Activated CD4-positive, alpha-beta T cell treated with anti-CD3 and anti-CD28 coated beads, Interleukin-2, amount 10 ng/mL, durations not matched to agents 24 days and 14 days (primary cell): ENCODE results near the gene CDC42BPB. TPM values are rescaled to one million over a fixed set of nuclear protein-coding genes. Genes with fewer than 3 reads are reported as not detected.

Experiments
- DNase-seq: peaks from one replicate; pipeline ENCODE4 v3.0.0; 2022
- H3K27ac Mint-ChIP-seq: one replicate; pipeline ENCODE4 v1.8.0; 2022; ENCODE audit warnings: mild to moderate bottlenecking, mixed read lengths
- H3K27me3 Mint-ChIP-seq: one replicate; pipeline ENCODE4 v1.8.0; 2022; ENCODE audit warnings: mixed read lengths
- H3K36me3 Mint-ChIP-seq: one replicate; pipeline ENCODE4 v1.8.0; 2022; ENCODE audit warnings: low read depth, mild to moderate bottlenecking, mixed read lengths
- H3K4me1 Mint-ChIP-seq: one replicate; pipeline ENCODE4 v1.8.0; 2021; ENCODE audit warnings: mixed read lengths
- H3K4me3 Mint-ChIP-seq: one replicate; pipeline ENCODE4 v1.8.0; 2022; ENCODE audit warnings: mild to moderate bottlenecking, moderate library complexity, mixed read lengths
- H3K9me3 Mint-ChIP-seq: one replicate; pipeline ENCODE4 v1.8.0; 2021; ENCODE audit warnings: mixed read lengths
- intact Hi-C: fragments of 100-400 bp; cut with micrococcal nuclease; formaldehyde crosslinking; loops from one replicate; pipeline ENCODE4 v1.15.1; 2023
- total RNA-seq: library from RNA; stranded (reverse); gene quantifications from 2 replicates; pipeline ENCODE4 v1.2.3, GENCODE V29; 2022

CDC42BPB gene
- total RNA-seq, 1 donor from 2014 or later = 1.7 TPM

DNA sequence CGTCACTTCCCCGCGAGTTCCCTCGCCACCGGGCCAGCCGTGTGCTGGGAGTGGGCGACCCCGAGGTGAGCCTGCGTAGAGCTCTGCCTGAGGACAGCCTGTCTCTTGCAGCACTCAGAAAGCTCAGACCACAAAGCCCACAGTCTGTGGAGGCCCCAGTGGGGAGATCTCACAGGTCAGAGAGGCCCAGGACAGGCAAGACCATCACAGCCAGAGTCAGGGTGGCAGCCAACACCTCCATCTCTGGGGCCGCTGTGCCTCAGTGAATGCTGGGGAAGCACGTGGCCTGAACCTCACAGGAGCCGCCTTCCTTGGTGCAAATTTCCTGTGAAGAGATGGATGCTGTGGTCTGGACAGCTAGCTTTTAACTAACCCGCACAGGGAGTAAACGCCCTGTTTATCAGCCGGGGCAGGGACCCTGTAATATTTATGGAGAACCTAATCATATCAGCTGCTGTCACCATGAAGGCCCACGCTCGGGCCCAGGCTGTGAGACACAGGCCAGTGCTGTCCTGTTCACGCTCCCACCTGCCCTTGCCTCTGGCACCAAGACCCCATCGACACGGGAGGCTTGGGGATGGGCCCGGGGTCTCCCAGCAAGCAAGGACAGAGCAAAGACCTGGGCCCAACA is 56.9 kb downstream of the CDC42BPB start:
- Mint-ChIP-seq H3K4me3 (no peak overlapping the region), H3K27ac (no peak overlapping the region), H3K27me3 (no peaks in the 10 kb centered on the region), H3K36me3 (no peaks in the 10 kb centered on the region), H3K4me1 (no peaks in the 10 kb centered on the region), H3K9me3 (no peaks in the 10 kb centered on the region)
- DNase-seq = no peak
- intact Hi-C loops = no loop called here

GRCh38 chr14:102999227-102999895 is 58.0 kb downstream of the CDC42BPB start:
- H3K36me3 Mint-ChIP-seq = no peaks in the 10 kb centered on the region
- H3K27ac Mint-ChIP-seq = no peak overlapping the region
- H3K9me3 Mint-ChIP-seq = no peaks in the 10 kb centered on the region
- intact Hi-C loops = no loop called here
- no peaks in the 10 kb centered on the region for H3K27me3 Mint-ChIP-seq
- H3K4me3 Mint-ChIP-seq = no peak overlapping the region
- H3K4me1 Mint-ChIP-seq = no peaks in the 10 kb centered on the region
- no peak for DNase-seq

GRCh38 chr14:102998393-102998792 is 59.0 kb downstream of the CDC42BPB start:
- no peaks in the 10 kb centered on the region for H3K9me3 Mint-ChIP-seq
- DNase-seq = no peak
- intact Hi-C loops = no loop called here
- H3K27me3 Mint-ChIP-seq = no peaks in the 10 kb centered on the region
- H3K4me3 Mint-ChIP-seq = no peak overlapping the region
- no peaks in the 10 kb centered on the region for H3K4me1 Mint-ChIP-seq
- H3K36me3 Mint-ChIP-seq = no peaks in the 10 kb centered on the region
- no peak overlapping the region for H3K27ac Mint-ChIP-seq

GRCh38 chr14:102996941-102997340 is 60.4 kb downstream of the CDC42BPB start:
- Mint-ChIP-seq H3K4me1 (no peaks in the 10 kb centered on the region), H3K4me3 (no peak overlapping the region), H3K27ac (no peak overlapping the region), H3K9me3 (no peaks in the 10 kb centered on the region), H3K36me3 (no peaks in the 10 kb centered on the region), H3K27me3 (no peaks in the 10 kb centered on the region)
- DNase-seq = no peak
- intact Hi-C loops = no loop called here

DNA sequence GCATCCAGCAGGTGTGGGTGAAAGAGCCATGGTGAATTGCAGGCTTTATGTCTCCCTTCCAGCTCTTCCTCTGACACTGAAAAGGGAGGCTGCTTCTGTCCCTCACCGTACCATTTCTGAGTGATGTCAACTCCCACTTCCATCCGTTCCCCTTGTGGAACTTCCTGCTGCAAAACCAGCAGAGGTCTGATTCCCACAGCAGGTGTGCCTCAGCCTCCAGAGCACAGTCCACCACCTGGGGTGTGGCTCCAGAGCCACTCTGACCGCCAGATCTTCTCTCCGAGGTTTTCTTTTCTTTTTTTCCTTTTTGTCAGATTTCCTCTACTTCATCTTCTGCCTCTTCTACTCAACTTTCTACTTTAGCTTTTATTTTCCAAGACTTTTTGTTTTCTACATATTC is 62.7 kb downstream of the CDC42BPB start:
- H3K4me3 Mint-ChIP-seq = no peak overlapping the region
- H3K4me1 Mint-ChIP-seq = no peaks in the 10 kb centered on the region
- H3K27ac Mint-ChIP-seq = no peak overlapping the region
- intact Hi-C loops = no loop called here
- H3K36me3 Mint-ChIP-seq = no peaks in the 10 kb centered on the region
- no peak for DNase-seq
- H3K9me3 Mint-ChIP-seq = no peaks in the 10 kb centered on the region
- no peaks in the 10 kb centered on the region for H3K27me3 Mint-ChIP-seq

DNA sequence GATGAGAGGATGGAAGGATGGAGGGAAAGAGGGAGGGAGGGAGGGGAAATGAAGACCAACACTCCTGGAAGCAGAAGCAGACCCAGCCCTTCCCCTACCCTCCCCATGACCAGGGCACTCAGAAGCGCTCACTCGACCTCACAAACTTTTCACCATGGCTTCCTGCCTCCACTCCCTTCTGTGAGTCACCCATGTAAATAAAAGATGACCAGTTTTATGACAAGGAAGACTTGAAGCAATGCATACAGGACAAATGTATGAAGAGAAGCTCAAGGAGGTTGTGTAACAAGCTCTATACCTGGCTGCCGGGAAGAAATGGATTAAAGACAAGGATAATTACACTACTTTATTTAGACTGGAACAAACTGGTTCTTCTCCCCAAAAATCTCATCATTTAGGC is 63.8 kb downstream of the CDC42BPB start:
- Mint-ChIP-seq H3K4me1 (no peaks in the 10 kb centered on the region), H3K27ac (no peak overlapping the region), H3K36me3 (no peaks in the 10 kb centered on the region), H3K27me3 (no peaks in the 10 kb centered on the region), H3K4me3 (no peak overlapping the region), H3K9me3 (peaks cover 1% of the 10 kb centered on the region)
- intact Hi-C loops = no loop called here
- DNase-seq = no peak

- H3K4me1 Mint-ChIP-seq = no peaks in the 10 kb centered on the region
These were observed 66.0 kb downstream of the CDC42BPB start for GRCh38 chr14:102991376-102991775.

DNA sequence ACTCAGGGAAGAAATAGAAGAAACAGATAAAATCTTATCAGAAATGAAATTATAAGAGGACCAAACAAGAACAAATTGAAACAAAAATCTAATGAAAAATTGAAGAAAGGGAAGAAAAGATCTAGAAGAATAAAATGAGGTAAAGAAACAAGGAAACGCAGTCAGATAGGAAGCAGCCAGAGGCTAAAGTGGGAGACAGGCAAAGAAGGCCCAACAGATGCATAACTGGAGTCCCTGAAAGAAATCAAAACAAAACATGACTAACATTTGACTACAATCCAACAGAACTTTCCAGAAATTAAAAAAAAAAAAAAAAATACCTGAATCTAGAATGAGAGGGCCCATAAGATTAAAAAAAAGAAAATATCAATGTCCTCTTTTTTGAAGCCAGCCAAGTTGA is 69.3 kb downstream of the CDC42BPB start:
- peaks cover 23% of the 10 kb centered on the region for H3K9me3 Mint-ChIP-seq
- no peaks in the 10 kb centered on the region for H3K27me3 Mint-ChIP-seq
- H3K4me1 Mint-ChIP-seq = no peaks in the 10 kb centered on the region
- peaks cover 3% of the 10 kb centered on the region for H3K36me3 Mint-ChIP-seq
- intact Hi-C loops = no loop called here
- no peak overlapping the region for H3K4me3 Mint-ChIP-seq
- DNase-seq = no peak
- no peak overlapping the region for H3K27ac Mint-ChIP-seq

More at GRCh38 chr14:102991376-102991775, 66.0 kb downstream of the CDC42BPB start:
- intact Hi-C loops = no loop called here
- H3K27me3 Mint-ChIP-seq = no peaks in the 10 kb centered on the region
- H3K27ac Mint-ChIP-seq = no peak overlapping the region
- H3K36me3 Mint-ChIP-seq = peaks cover 3% of the 10 kb centered on the region
- peaks cover 20% of the 10 kb centered on the region for H3K9me3 Mint-ChIP-seq
- no peak overlapping the region for H3K4me3 Mint-ChIP-seq
- no peak for DNase-seq

DNA sequence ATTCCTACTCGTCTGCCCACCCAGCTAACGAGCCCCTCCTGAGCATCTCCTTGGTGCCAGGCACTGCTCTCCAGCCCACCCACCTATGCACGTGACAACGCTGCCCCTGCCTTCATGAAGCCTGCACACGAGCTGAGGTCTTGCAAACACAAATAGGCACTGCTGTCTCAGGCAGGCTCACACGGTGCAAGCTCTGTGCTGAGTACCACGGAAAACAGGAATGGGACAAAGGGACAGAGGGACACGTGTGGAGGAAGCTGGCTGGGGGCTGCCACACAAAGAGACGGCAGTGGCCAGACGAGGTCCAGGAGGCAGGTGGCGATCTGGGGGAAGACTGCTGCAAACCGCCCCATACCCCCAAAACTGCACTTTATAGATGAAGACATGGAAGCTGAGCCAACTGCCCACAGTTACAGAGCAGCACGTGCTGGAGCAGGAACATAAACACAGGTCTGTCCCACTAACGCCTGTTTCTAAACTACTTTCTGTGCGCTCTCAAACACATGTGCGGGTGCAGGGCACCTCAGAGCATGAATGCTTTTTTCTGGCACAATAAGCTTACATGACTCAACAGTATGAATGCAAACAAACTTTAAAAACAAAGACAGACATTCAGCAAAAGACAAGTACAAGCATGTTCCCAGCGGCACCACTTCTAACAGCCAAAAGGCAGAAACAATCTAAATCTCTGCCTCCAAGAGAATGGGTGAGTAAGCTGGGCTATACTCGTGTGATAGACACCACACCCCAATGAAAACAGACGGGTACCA is 70.4 kb downstream of the CDC42BPB start:
- Mint-ChIP-seq H3K36me3 (peaks cover 3% of the 10 kb centered on the region), H3K27ac (no peak overlapping the region), H3K4me1 (no peaks in the 10 kb centered on the region), H3K4me3 (no peak overlapping the region), H3K27me3 (no peaks in the 10 kb centered on the region), H3K9me3 (peaks cover 23% of the 10 kb centered on the region)
- intact Hi-C loops = no loop called here
- DNase-seq = no peak

DNA sequence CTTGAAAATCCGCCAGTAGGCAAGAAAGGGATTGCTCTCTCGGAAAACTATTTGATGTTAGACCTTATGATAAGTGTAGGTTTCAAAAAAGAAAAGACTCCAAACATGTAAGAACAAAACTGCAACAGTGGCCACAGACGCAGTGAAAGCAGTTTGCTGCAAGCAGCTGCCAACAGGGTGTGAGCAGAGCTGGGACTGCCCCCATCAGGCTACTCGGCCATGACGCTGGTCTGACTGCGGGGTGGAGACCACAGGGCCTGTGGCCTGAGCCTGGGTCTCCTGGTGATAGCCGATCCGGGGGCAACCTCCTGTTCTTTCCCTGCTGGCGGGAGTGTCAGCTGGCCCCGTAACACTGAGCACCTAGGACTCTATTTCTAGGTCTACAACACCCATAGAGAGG is 71.7 kb downstream of the CDC42BPB start:
- peaks cover 23% of the 10 kb centered on the region for H3K9me3 Mint-ChIP-seq
- H3K4me1 Mint-ChIP-seq = no peaks in the 10 kb centered on the region
- no peak overlapping the region for H3K27ac Mint-ChIP-seq
- peaks cover 3% of the 10 kb centered on the region for H3K36me3 Mint-ChIP-seq
- no peak overlapping the region for H3K4me3 Mint-ChIP-seq
- intact Hi-C loops = no loop called here
- DNase-seq = no peak
- H3K27me3 Mint-ChIP-seq = no peaks in the 10 kb centered on the region

GRCh38 chr14:102984336-102985102 is 72.8 kb downstream of the CDC42BPB start:
- DNase-seq = no peak
- Mint-ChIP-seq H3K4me3 (no peak overlapping the region), H3K9me3 (peaks cover 23% of the 10 kb centered on the region), H3K27me3 (no peaks in the 10 kb centered on the region), H3K36me3 (peaks cover 3% of the 10 kb centered on the region), H3K4me1 (no peaks in the 10 kb centered on the region), H3K27ac (no peak overlapping the region)
- intact Hi-C loops = no loop called here

DNA sequence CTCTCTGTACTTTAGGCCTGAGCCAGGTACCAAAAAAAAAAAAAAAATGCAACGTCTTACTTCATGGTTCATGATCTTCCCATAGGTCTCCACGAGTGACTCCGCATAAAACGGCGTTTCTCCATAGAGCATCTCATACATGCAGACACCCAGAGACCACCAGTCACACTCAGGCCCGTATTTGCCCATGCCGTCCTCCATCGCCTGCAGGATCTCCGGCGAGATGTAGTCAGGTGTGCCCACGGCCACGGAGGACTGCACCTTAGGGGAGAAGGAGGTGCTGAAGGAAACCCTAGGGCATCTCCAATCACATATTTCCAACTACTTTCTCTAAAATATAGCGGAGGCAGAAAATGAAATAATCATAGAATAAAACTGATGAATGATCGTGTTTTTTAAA is 73.9 kb downstream of the CDC42BPB start:
- Mint-ChIP-seq H3K4me3 (no peak overlapping the region), H3K36me3 (peaks cover 3% of the 10 kb centered on the region), H3K4me1 (no peaks in the 10 kb centered on the region), H3K27me3 (no peaks in the 10 kb centered on the region), H3K9me3 (peaks cover 22% of the 10 kb centered on the region), H3K27ac (no peak overlapping the region)
- intact Hi-C loops = no loop called here
- no peak for DNase-seq

DNA sequence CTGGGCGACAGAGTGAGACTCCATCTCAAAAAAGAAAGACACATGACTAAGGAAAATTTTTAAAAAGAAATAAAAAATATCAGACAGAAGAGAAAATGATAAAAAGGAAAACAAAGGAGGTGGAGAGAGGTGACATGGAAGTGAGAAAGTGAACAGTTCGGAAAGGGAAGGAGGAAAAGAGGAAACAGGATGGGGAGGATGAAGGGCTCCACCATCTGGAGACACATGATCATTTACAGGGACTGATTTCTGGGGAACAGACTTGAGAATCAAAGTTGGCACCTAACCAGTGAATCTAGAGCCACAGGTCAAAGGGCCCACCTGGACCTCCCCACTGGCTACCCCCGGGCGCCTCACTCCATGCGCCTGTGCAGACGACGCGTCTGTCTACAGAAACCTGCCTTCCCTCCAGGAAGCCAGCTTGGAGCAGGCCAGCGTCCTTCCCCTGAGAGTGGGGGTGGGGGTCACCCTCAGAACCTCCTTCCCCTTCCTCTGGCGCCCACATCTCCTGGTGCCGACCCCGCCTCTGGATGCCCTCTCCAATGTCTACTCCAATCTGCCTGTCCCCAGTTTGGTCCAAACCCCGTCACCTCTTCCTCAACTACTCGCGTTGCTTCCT is 74.4 kb downstream of the CDC42BPB start:
- no peak for DNase-seq
- Mint-ChIP-seq H3K36me3 (peaks cover 3% of the 10 kb centered on the region), H3K27me3 (no peaks in the 10 kb centered on the region), H3K4me3 (no peak overlapping the region), H3K27ac (no peak overlapping the region), H3K4me1 (no peaks in the 10 kb centered on the region), H3K9me3 (peaks cover 16% of the 10 kb centered on the region)
- intact Hi-C loops = no loop called here
